Measurements from ENCODE around the gene WWOX.

- TF ChIP-seq CTCF (CRISPR knock-in tag; IDR thresholded peaks at IDR 0.05) = no peak
- TF ChIP-seq ZNF589 (CRISPR knock-in tag; conservative IDR thresholded peaks at IDR 0.05) = no peak
- TF ChIP-seq NFE2L1 (CRISPR knock-in tag; IDR thresholded peaks at IDR 0.05; ENCODE audit: borderline replicate concordance) = no peak
- no peak for TF ChIP-seq NR2C2 (CRISPR knock-in tag; IDR thresholded peaks at IDR 0.05; ENCODE audit: borderline replicate concordance)
- TF ChIP-seq SYNCRIP (IDR thresholded peaks at IDR 0.05; ENCODE audit: insufficient read depth, low read depth, low read length) = no peak
- no peak for TF ChIP-seq E2F1 (CRISPR knock-in tag; IDR thresholded peaks at IDR 0.05)
- no peak for TF ChIP-seq TCF12 (IDR thresholded peaks at IDR 0.05)
- no peak for TF ChIP-seq TCF12 (CRISPR knock-in tag; IDR thresholded peaks at IDR 0.05)
- no peak for TF ChIP-seq MXI1 (IDR thresholded peaks at IDR 0.05; ENCODE audit: borderline replicate concordance, low read depth, low read length)
- no peak for TF ChIP-seq EHMT2 (IDR thresholded peaks at IDR 0.05; ENCODE audit: borderline replicate concordance, low read depth, low read length)
- TF ChIP-seq JUNB (CRISPR knock-in tag; IDR thresholded peaks at IDR 0.05; ENCODE audit: borderline replicate concordance) = no peak
- TF ChIP-seq FOXO1 (CRISPR knock-in tag; IDR thresholded peaks at IDR 0.05) = no peak
Measured at GRCh38 chr16:78562650-78563049, 463.2 kb downstream of the WWOX start.
